GM18508 (cell line): ENCODE data around the gene ST6GALNAC5.
"Not testable (repeated sequence)": the region's sequence is repeated elsewhere in the genome, so short reads cannot be mapped to it uniquely, and the experiment has no call there.

Experiments used
- ATAC-seq: cut with Tn5 transposase; IDR thresholded peaks from one replicate; pipeline ENCODE4 v1.9.1; 2021; ENCODE audit warnings: moderate number of reproducible peaks; ENCODE audit not compliant: insufficient read depth, unreplicated experiment

The ST6GALNAC5 gene

DNA sequence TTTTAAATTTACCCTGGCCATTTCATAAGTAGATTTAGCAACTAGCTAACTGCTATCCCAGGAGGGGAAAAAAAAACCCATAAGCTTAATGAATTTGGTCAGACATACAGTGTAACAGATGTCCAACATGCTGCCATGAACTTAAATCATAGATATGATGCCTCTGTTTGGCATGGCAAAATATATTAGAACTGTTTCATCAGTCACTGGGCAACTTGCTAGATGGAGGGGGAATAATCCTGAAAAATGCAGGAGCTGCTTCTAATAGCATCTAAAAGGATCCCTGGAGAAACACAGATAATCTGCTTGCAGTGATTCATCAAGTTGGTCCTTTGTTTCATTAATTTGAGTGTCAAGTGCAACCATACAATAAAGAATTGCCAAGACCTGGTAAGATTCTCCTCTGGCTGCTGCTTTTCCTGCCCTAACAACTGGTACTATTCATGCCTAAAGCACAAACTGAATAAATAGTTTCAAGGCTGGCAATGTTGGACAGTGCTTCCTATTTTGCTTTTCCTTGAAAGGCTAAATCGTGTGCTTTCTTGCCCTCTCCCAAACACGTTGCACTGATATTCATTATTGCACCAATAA lies 1.5 kb upstream of the ST6GALNAC5 start:
- ATAC-seq = no peak

GRCh38 chr1:76866566-76866965 lies 714 bp upstream of the ST6GALNAC5 start:
- ATAC-seq = no peak

GRCh38 chr1:76868154-76868882 lies 1.0 kb downstream of the ST6GALNAC5 start:
- no peak for ATAC-seq

GRCh38 chr1:76868916-76869315 lies 1.6 kb downstream of the ST6GALNAC5 start:
- ATAC-seq = no peak

DNA sequence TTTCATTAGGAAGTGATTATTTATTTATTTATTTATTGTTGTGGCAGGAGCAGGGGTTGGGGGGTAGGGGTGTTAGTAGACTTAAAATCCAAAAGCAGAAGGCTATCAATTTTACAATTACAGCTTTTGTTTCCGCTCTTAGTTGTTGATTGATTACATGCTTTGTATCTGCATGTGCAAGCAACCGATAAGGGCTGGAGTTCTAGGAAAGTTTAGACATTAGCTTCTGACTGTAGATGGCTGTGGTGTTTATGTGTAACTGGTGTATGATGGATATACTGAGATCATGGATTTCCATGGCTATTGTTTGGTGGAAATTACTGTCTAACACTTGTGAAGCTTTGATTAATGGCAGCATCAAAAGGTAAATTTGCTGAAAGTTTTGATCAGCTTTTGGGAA lies 2.8 kb downstream of the ST6GALNAC5 start:
- ATAC-seq = no peak

GRCh38 chr1:76871355-76871974 lies 4.2 kb downstream of the ST6GALNAC5 start:
- peak; percentile 96 for ATAC-seq

- ATAC-seq = no peak
These were observed 5.7 kb downstream of the ST6GALNAC5 start for GRCh38 chr1:76872944-76873343.

GRCh38 chr1:76876655-76877395 lies 9.5 kb downstream of the ST6GALNAC5 start:
- no peak for ATAC-seq

GRCh38 chr1:76879014-76879413 lies 11.7 kb downstream of the ST6GALNAC5 start:
- ATAC-seq = not testable (repeated sequence)

- ATAC-seq = no peak
These were observed 14.5 kb downstream of the ST6GALNAC5 start for GRCh38 chr1:76881762-76882161.

- ATAC-seq = no peak
These were observed 24.8 kb downstream of the ST6GALNAC5 start for GRCh38 chr1:76891931-76892622.

- ATAC-seq = no peak
These were observed 25.4 kb downstream of the ST6GALNAC5 start for GRCh38 chr1:76892675-76893074.

- ATAC-seq = no peak
These were observed 34.0 kb downstream of the ST6GALNAC5 start for GRCh38 chr1:76901158-76901767.

- ATAC-seq = no peak
These were observed 38.8 kb downstream of the ST6GALNAC5 start for GRCh38 chr1:76905876-76906595.

- ATAC-seq = no peak
These were observed 42.0 kb downstream of the ST6GALNAC5 start for GRCh38 chr1:76909311-76909710.

DNA sequence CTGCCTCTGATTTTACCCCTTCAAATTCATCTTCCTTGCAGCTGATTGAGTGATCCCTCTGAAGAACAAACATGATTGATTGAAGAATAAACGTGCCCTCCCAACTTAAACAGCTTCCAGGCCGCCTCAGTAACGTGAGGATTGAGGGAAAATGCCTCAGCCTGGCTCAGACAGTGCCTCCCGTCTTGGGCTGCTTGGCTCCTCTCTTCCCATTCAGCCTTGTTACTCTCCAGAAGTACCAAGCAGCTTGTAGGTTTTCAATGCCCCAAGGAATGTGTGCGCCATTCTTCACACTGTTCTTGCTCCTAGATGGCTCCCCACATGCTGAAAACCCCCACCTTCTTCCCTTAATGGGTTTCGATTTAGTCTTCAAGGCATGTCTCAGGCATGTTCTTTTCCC lies 51.8 kb downstream of the ST6GALNAC5 start:
- ATAC-seq = no peak

- no peak for ATAC-seq
These were observed 54.3 kb downstream of the ST6GALNAC5 start for GRCh38 chr1:76921590-76921989.

DNA sequence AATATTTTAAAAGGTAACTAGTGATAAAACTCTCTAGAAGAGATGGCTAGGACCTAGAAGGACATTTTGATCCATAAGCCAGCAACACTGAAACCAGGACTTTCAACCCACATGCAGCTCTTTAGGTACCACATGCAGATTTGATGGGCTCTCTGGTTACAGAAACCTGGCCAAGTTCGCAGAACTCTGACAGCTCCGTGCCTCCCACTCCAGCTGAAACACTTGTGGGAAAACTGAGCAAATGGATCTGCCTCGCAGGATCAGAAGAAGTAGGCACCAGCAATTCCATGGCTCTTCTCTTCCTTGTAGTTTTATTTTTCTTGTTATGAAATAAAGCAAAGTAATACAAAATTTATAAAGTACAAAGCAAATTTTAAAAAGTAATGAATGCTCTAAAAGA lies 58.5 kb downstream of the ST6GALNAC5 start:
- no peak for ATAC-seq

GRCh38 chr1:76928522-76928921 lies 61.2 kb downstream of the ST6GALNAC5 start:
- ATAC-seq = no peak
